Activated CD8-positive, alpha-beta memory T cell treated with anti-CD3 and anti-CD28 coated beads, Interleukin-2, amount 50 U/mL, for 24 hours (primary cell): ENCODE results near the gene JAG2.

ENCODE experiments used
- DNase-seq: peaks from one replicate; pipeline ENCODE4 v3.0.0-alpha.2; 2020; ENCODE audit errors: extremely low read depth

JAG2 gene

GRCh38 chr14:105165761-105166485 lies 2.7 kb downstream of the JAG2 start:
- DNase-seq, result no peak

- DNase-seq, result no peak
These were observed 3.4 kb downstream of the JAG2 start for GRCh38 chr14:105165134-105165704.

GRCh38 chr14:105163040-105163742 lies 5.4 kb downstream of the JAG2 start:
- no peak for DNase-seq

- DNase-seq, result no peak
These were observed 6.0 kb downstream of the JAG2 start for GRCh38 chr14:105162669-105162979.

GRCh38 chr14:105161964-105162668 lies 6.5 kb downstream of the JAG2 start:
- no peak for DNase-seq

DNA sequence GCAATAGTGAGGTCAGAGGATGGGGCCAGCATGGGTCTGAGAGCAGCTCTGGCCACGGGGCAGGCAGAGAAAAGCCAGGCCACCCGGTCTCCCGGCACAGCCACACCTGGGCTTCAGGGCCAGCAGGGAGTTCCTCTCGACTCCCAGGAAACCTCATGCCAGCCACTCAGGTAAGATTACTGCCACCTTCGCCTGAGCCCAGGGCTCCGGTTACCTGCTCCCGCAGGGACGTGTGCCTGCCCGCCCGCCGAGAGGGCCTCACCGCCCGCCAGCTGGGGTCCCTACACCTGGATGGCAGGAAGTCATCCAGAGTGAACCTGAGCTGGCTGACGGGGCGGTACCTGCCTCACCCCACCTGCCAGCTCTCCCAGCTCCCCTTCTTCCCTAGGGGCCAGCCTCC lies 7.3 kb downstream of the JAG2 start:
- no peak for DNase-seq

DNA sequence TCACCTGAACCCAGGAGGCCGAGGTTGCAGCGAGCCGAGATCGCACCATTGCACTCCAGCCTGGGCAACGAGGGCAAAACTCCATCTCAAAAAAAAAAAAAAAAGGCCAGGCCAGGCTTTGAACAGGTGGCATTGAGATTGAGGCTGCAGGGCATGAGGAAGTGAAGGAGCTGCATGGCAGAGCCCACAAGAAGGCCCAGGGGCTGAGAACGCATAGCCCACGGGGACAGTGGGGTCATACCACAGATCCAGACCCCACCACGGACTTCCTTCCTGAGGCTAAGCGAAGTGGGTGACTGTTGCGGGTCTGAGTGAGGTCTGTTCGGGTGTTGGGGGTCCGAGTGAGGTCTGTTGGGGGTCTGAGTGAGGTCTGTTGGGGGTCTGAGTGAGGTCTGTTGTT lies 7.8 kb downstream of the JAG2 start:
- DNase-seq, result no peak

GRCh38 chr14:105159344-105159743 lies 9.2 kb downstream of the JAG2 start:
- DNase-seq, result no peak

- no peak for DNase-seq
These were observed 9.8 kb downstream of the JAG2 start for GRCh38 chr14:105158794-105159193.

DNA sequence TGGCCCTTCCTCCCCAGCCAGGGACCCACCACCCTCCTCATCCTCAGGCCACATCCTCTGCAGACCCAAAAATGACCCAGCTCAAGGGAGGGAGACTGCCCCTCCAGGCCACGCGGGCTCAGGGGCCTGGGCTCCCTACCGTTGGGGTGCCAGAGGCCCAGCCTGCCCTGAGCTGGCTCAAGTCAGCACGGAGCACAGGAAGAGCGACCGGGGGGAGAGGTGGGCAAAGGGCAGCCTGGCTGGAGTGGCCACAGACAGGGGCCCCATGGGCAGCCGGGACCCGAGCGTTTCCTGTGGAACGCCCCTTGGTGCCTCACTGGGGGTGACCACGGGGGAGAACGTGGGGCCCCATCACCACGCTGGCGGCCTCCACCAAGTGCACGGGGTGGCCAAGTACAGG lies 10.7 kb downstream of the JAG2 start:
- DNase-seq, result no peak

GRCh38 chr14:105156414-105157375 lies 11.9 kb downstream of the JAG2 start:
- DNase-seq, result no peak

DNA sequence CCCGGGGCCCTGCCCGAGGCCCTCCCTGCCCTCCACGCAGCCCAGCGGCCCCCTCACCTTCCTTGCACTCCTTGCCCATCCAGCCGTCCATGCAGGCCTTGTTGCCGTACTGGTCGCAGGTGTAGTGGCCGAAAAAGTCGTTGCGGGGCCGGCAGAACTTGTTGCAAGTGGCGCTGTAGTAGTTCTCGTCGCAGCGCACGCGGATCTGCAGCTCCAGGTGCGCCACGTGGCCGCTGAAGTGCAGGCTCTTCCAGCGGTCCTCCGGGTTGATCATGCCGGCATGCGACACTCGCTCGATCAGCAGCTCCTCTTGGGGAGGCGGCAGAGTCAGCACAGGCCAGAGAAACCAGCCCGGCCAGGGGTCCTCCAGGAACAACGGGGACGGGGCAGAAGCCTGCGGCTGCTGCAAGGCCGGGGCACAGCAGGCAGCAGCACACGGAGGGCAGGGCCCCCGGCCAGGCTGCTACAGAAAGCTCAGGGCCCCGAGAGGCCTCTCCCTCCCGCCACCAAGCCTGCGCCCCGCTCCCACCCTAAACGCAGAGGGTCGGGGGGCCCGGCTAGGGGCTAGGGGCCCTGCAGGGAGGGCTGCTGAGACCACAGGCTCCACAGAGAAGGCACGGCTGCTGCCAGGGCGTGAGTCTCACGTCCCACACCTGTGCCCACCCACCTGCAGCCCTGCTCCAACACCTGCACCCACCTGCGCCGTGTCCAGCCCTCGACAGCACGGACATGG lies 12.7 kb downstream of the JAG2 start:
- DNase-seq, result no peak

- DNase-seq, result no peak
These were observed 13.4 kb downstream of the JAG2 start for GRCh38 chr14:105155071-105155651.

DNA sequence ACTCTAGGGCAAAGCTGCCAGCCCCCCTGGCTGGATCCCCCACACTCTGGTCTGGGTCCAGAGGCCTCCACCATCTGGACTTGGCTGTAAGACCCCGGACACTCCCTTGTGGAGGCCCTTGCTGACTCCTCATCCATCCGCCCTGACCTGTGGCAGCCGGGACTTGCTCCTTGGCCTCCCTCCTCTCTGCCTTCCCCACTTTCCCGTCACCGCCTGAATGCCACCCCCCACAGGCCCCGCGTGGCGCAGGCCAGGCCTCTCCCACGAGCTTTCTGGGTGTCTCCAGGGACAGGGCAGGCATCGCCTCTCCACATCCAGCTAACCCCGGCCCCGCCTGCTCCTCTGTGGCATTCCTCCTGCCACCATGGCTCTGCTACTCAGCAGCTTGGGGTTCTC lies 14.1 kb downstream of the JAG2 start:
- DNase-seq, result no peak

GRCh38 chr14:105153739-105154475 lies 14.7 kb downstream of the JAG2 start:
- DNase-seq, result no peak

DNA sequence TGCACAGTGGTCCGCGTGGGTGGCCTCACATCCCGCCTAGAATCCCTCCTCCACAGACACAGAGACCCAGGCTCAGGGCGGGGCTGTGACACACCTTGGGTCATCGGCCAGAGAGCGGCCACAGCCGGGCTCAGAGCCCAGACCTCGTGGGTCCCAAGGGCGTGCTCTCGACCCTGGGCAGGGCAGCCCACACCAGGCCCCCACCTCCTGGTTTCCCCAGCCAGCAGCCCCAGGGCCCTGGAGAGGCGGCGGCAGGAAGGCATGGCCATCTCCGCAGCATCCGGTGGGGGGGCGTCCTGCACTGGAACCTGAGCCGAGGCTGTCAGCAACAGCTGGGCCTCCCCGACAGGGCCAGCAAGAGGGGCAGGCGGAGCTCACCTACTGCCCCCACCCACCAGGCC lies 15.2 kb downstream of the JAG2 start:
- no peak for DNase-seq

DNA sequence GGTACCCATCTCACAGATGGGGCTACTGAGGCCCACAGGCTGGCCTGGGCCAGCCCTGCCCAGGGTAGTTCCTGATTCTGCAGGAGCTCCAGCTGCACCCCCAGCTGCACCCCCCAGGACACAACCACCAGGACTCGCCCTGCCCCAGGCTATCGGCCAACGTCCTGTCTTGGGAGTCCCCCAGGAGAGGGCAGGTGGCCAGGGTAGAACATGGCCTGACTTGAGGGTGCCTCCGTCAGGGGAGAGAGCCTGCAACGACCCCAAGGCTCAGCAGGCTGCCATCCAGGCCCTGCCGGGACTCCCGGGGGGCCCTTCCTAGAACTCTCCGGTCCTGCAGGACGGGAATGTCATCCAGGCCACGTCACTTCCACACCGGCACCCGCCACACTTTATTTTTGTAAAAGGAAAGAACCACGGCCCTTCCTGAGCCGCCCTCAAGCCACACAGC lies 15.8 kb downstream of the JAG2 start:
- no peak for DNase-seq

DNA sequence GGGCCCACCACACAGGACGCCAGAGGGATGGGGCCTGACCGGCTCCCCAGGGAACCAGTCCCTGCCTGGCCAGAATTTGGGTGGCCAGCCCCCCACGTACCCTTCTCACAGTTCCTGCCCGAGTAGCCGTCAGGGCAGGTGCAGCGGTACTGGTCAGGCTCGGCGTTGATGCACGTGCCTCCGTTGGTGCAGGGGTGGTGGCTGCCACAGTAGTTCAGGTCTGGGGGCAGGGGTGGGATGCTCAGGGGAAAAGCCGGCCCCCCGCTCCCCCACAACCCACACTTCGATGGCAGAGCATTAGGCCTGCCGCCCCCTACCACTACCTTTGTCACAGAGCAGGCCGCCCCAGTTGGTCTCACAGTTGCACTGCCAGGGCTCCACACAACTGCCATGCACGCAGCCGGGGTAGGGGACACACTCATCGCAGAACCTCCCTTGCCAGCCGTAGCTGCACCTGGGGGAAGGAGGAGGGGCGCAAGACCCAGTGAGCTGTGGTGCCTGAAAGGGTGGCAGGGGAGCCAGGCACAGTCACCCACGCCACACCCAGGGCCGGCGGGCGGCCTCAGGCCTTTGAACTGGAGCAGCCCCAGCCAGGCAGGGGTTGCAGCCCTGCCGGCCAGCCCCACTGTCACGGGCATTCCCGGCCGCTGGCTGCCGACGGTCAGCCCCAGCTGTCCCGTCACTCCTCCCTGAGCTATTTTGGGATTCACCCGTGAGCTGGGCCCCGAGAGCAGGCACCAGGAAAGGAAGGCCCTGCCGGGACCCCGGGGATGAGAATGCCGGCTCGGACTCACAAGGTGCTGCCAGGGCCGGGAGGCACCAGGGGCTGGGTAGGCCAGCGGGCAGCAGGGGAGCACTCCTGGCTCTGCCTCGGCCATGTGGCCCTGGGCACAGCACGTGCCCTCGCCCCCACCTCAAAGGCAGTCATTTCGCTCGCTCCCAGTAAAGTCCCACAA lies 16.5 kb downstream of the JAG2 start:
- DNase-seq, result no peak
